Hematopoietic multipotent progenitor cell treated with erythropoietin and hydrocortisone succinate and interleukin-3 and kit ligand, for 17 days (in vitro differentiated cells): ENCODE data around the gene GGN.
"Not testable (repeated sequence)": the region's sequence is repeated elsewhere in the genome, so short reads cannot be mapped to it uniquely, and the experiment has no call there.

ENCODE experiments used
- DNase-seq: peaks from one replicate; pipeline ENCODE4 v3.0.0-alpha.2; 2015; ENCODE audit warnings: low spot score

Gene GGN

GRCh38 chr19:38387550-38388348, at the start of gene GGN:
GGN (minus strand) TSS chr19:38388034; CDS start chr19:38387261, 773 bp downstream.
- DNase-seq, result peak; percentile 74

- no peak for DNase-seq
Observed at GRCh38 chr19:38437295-38437694, 49.5 kb upstream of the GGN start.

- no peak for DNase-seq
Observed at GRCh38 chr19:38434549-38435051, 46.8 kb upstream of the GGN start.

- DNase-seq, result no peak
Observed at GRCh38 chr19:38433268-38433733, 45.5 kb upstream of the GGN start, which contains the start of gene RYR1. RYR1 (plus strand) TSS chr19:38433691; CDS start chr19:38433830, 139 bp downstream.

- DNase-seq, result no peak
Observed at GRCh38 chr19:38430931-38431330, 43.1 kb upstream of the GGN start.

- DNase-seq, result no peak
Observed at GRCh38 chr19:38429811-38430156, 42.0 kb upstream of the GGN start.

- no peak for DNase-seq
Observed at GRCh38 chr19:38429055-38429810, 41.4 kb upstream of the GGN start.

- DNase-seq, result not testable (repeated sequence)
Observed at GRCh38 chr19:38427035-38427677, 39.3 kb upstream of the GGN start.

GRCh38 chr19:38425810-38426466, 38.1 kb upstream of the GGN start, which contains the start of gene RASGRP4:
RASGRP4 (minus strand) TSS chr19:38426219; CDS start chr19:38426091, 128 bp downstream.
- DNase-seq, result no peak

- DNase-seq, result no peak
Observed at GRCh38 chr19:38425222-38425809, 37.5 kb upstream of the GGN start.

- DNase-seq, result no peak
Observed at GRCh38 chr19:38424272-38424671, 36.4 kb upstream of the GGN start.

GRCh38 chr19:38422438-38422837, 34.6 kb upstream of the GGN start:
- no peak for DNase-seq

GRCh38 chr19:38421856-38422255, 34.0 kb upstream of the GGN start:
- no peak for DNase-seq

GRCh38 chr19:38420935-38421334, 33.1 kb upstream of the GGN start:
- DNase-seq, result no peak

GRCh38 chr19:38417544-38418506, 30.0 kb upstream of the GGN start:
- DNase-seq, result no peak

GRCh38 chr19:38417146-38417543, 29.3 kb upstream of the GGN start:
- no peak for DNase-seq

GRCh38 chr19:38413416-38413815, 25.6 kb upstream of the GGN start:
- DNase-seq, result no peak

- no peak for DNase-seq
Observed at GRCh38 chr19:38412961-38413360, 25.1 kb upstream of the GGN start.

GRCh38 chr19:38412491-38412890, 24.7 kb upstream of the GGN start:
- no peak for DNase-seq

- not testable (repeated sequence) for DNase-seq
Observed at GRCh38 chr19:38411898-38412297, 24.1 kb upstream of the GGN start.
